H1 (cell line): ENCODE data around the gene KCTD12. TPM values are rescaled to one million over a fixed set of nuclear protein-coding genes. Genes with fewer than 3 reads are reported as not detected.

Source experiments
- CTCF ChIA-PET: fragments of 300-600 bp; sonication (Branson Sonifier 250); formaldehyde crosslinking; loops from one replicate; lab custom pipeline; 2021; ENCODE audit not compliant: partially characterized antibody; lab: Charles Lee
- POLR2A ChIA-PET: fragments of 300-600 bp; sonication (Branson Sonifier 250); formaldehyde crosslinking; loops from one replicate; lab custom pipeline; 2021; ENCODE audit warnings: inconsistent platforms; ENCODE audit not compliant: partially characterized antibody; lab: Charles Lee
- DNase-seq, 2 experiments: peaks; one replicate each; pipeline versions ENCODE4 v3.0.0 to v3.0.0-alpha.2; 2010 to 2022; ENCODE audit warnings: low spot score in 2 of 2, low read depth in 1 of 2, mixed read lengths in 1 of 2
- FAIRE-seq: peaks from 2 replicates; lab custom pipeline; 2011; peaks lifted over from hg19 to GRCh38; lab: Jason Lieb, UNC
- H2AFZ ChIP-seq: 2 replicates; pipeline ENCODE4 v1.8.1; 2012; ENCODE audit warnings: low read length, inconsistent platforms
- H2AK5ac ChIP-seq: 2 replicates; pipeline ENCODE4 v1.6.1; 2013; ENCODE audit warnings: low read depth, low read length
- H2BK120ac ChIP-seq: replicated peaks from 2 replicates; pipeline ENCODE3; 2013; ENCODE audit warnings: low read depth, low read length, inconsistent platforms
- H2BK12ac ChIP-seq: 2 replicates; pipeline ENCODE4 v1.6.1; 2013; ENCODE audit warnings: low read depth, low read length
- H2BK15ac ChIP-seq: 2 replicates; pipeline ENCODE4 v1.6.1; 2013; ENCODE audit warnings: low read length
- H2BK20ac ChIP-seq: 2 replicates; pipeline ENCODE4 v1.6.1; 2013; ENCODE audit warnings: low read length
- H2BK5ac ChIP-seq: 2 replicates; pipeline ENCODE4 v1.6.1; 2013; ENCODE audit warnings: low read depth, low read length
- H3K14ac ChIP-seq: 2 replicates; pipeline ENCODE4 v1.6.1; 2013; ENCODE audit warnings: inconsistent platforms; ENCODE audit not compliant: insufficient read length
- H3K18ac ChIP-seq: 2 replicates; pipeline ENCODE4 v1.6.1; 2013; ENCODE audit warnings: low read length; ENCODE audit errors: extremely low read depth
- H3K23ac ChIP-seq: 2 replicates; pipeline ENCODE4 v1.6.1; 2013; ENCODE audit warnings: inconsistent platforms; ENCODE audit not compliant: insufficient read length
- H3K23me2 ChIP-seq: 2 replicates; pipeline ENCODE4 v1.6.1; 2013; ENCODE audit warnings: low read depth, low read length
- H3K27ac ChIP-seq: 2 replicates; pipeline ENCODE4 v1.6.1; 2011; ENCODE audit warnings: low read depth, low read length, inconsistent platforms
- H3K27me3 ChIP-seq, 4 experiments: replicated peaks in 1 of 4; 1 replicate in 1 of 4; 2 replicates in 3 of 4; pipeline versions ENCODE4 v1.6.1 to v1.8.1; 2011 to 2013; ENCODE audit warnings: low read length in 3 of 4, mild to moderate bottlenecking in 3 of 4, inconsistent platforms in 2 of 4, mixed read lengths in 2 of 4, moderate library complexity in 1 of 4; ENCODE audit not compliant: control insufficient read depth in 3 of 4, insufficient read depth in 3 of 4; ENCODE audit errors: extremely low read depth in 1 of 4
- H3K36me3 ChIP-seq, 4 experiments: 2 replicates each; pipeline versions ENCODE4 v1.6.1 to v1.8.1; 2011 to 2013; ENCODE audit warnings: mild to moderate bottlenecking in 4 of 4, low read length in 3 of 4, moderate library complexity in 2 of 4, control low read depth in 1 of 4, inconsistent platforms in 1 of 4; ENCODE audit not compliant: insufficient read depth in 4 of 4, control insufficient read depth in 2 of 4
- H3K4ac ChIP-seq: replicated peaks from 2 replicates; pipeline ENCODE3; 2013; ENCODE audit warnings: low read length, low read depth, mixed read lengths, inconsistent platforms; ENCODE audit not compliant: insufficient read length
- H3K4me1 ChIP-seq, 4 experiments: replicated peaks in 1 of 4; 1 replicate in 1 of 4; 2 replicates in 3 of 4; pipeline versions ENCODE4 v1.6.1 to v1.8.1; 2011 to 2013; ENCODE audit warnings: low read length in 3 of 4, inconsistent platforms in 2 of 4, mixed read lengths in 1 of 4; ENCODE audit not compliant: insufficient read depth in 4 of 4, control insufficient read depth in 3 of 4
- H3K4me2 ChIP-seq, 2 experiments: 2 replicates each; pipeline versions ENCODE4 v1.6.1 to v1.8.1; 2011 to 2013; ENCODE audit warnings: low read depth in 2 of 2, low read length in 2 of 2, control low read depth in 1 of 2, inconsistent platforms in 1 of 2, mild to moderate bottlenecking in 1 of 2; ENCODE audit not compliant: insufficient read depth in 1 of 2
- H3K4me3 ChIP-seq, 4 experiments: fragments of 200-600, 300-600 bp in 1 of 4; sonication (generic), shearing (Covaris generic), sonication (Bioruptor Twin) in 1 of 4; 2 replicates each; pipeline versions ENCODE4 v1.5.1 to v1.8.1; 2011 to 2016; ENCODE audit warnings: low read length in 4 of 4, low read depth in 3 of 4, control low read depth in 2 of 4, inconsistent platforms in 2 of 4, mild to moderate bottlenecking in 2 of 4, mixed read lengths in 1 of 4, moderate library complexity in 1 of 4; ENCODE audit not compliant: insufficient read depth in 2 of 4; ENCODE audit errors: extremely low read depth in 1 of 4
- H3K56ac ChIP-seq: replicated peaks from 2 replicates; pipeline ENCODE3; 2013; ENCODE audit warnings: low read depth, mild to moderate bottlenecking, mixed read lengths, low read length, inconsistent platforms; ENCODE audit not compliant: insufficient read length
- H3K79me1 ChIP-seq: 2 replicates; pipeline ENCODE4 v1.6.1; 2013; ENCODE audit warnings: low read depth, low read length, control low read depth
- H3K79me2 ChIP-seq, 2 experiments: 2 replicates each; pipeline versions ENCODE4 v1.6.1 to v1.8.1; 2012 to 2013; ENCODE audit warnings: low read length in 2 of 2, mild to moderate bottlenecking in 2 of 2, inconsistent platforms in 1 of 2; ENCODE audit not compliant: insufficient read depth in 2 of 2, control insufficient read depth in 1 of 2
- H3K9ac ChIP-seq, 4 experiments: replicated peaks in 1 of 4; 1 replicate in 1 of 4; 2 replicates in 3 of 4; pipeline versions ENCODE4 v1.6.1 to v1.8.1; 2011 to 2013; ENCODE audit warnings: low read depth in 3 of 4, low read length in 3 of 4, control low read depth in 2 of 4, mild to moderate bottlenecking in 2 of 4, moderate library complexity in 2 of 4, inconsistent platforms in 1 of 4; ENCODE audit errors: extremely low read depth in 1 of 4
- H3K9me3 ChIP-seq, 2 experiments: 2 replicates each; pipeline versions ENCODE4 v1.6.1 to v1.8.1; 2012 to 2013; ENCODE audit warnings: mild to moderate bottlenecking in 2 of 2, moderate library complexity in 2 of 2, control low read depth in 1 of 2, inconsistent platforms in 1 of 2, low read depth in 1 of 2, low read length in 1 of 2, mixed read lengths in 1 of 2; ENCODE audit not compliant: insufficient read depth in 2 of 2
- H4K20me1 ChIP-seq, 2 experiments: replicated peaks in 1 of 2; 2 replicates each; pipeline versions ENCODE3 to v1.8.1; 2011 to 2013; ENCODE audit warnings: inconsistent platforms in 2 of 2, low read length in 2 of 2, mild to moderate bottlenecking in 1 of 2; ENCODE audit not compliant: insufficient read depth in 2 of 2, control insufficient read depth in 1 of 2
- H4K5ac ChIP-seq: 2 replicates; pipeline ENCODE4 v1.6.1; 2013; ENCODE audit warnings: low read length, low read depth, mixed read lengths, inconsistent platforms; ENCODE audit not compliant: insufficient read length
- H4K8ac ChIP-seq: 2 replicates; pipeline ENCODE4 v1.8.0; 2013; ENCODE audit warnings: mild to moderate bottlenecking, moderate library complexity, low read length, inconsistent platforms; ENCODE audit not compliant: insufficient read depth; ENCODE audit errors: extremely low read depth
- H4K91ac ChIP-seq: replicated peaks from 2 replicates; pipeline ENCODE3; 2013; ENCODE audit warnings: low read length, mixed read lengths, inconsistent platforms; ENCODE audit not compliant: insufficient read length
- BACH1 ChIP-seq: IDR thresholded peaks from 2 replicates; pipeline ENCODE4 v1.6.1; 2012; ENCODE audit warnings: low read length, improper control_type of control experiment
- E2F6 ChIP-seq: IDR thresholded peaks from 2 replicates; pipeline ENCODE4 v1.6.1; 2012; ENCODE audit warnings: inconsistent platforms
- FOSL1 ChIP-seq: IDR thresholded peaks from 2 replicates; pipeline ENCODE4 v1.6.1; 2011; ENCODE audit warnings: mild to moderate bottlenecking, low read depth, low read length, moderate library complexity; ENCODE audit not compliant: insufficient read depth
- POLR2A ChIP-seq, 2 experiments: IDR thresholded peaks; 1 replicate in 1 of 2; 2 replicates in 1 of 2; pipeline ENCODE4 v1.6.1; 2011; ENCODE audit warnings: low read depth in 2 of 2, low read length in 2 of 2, mild to moderate bottlenecking in 2 of 2; ENCODE audit errors: control extremely low read depth in 1 of 2
- SAP30 ChIP-seq: fragments of 300-600 bp; sonication (generic); IDR thresholded peaks from 2 replicates; pipeline ENCODE4 v1.7.1; 2012; ENCODE audit warnings: low read length, moderate library complexity, mild to moderate bottlenecking, inconsistent platforms; ENCODE audit not compliant: insufficient read depth, insufficient replicate concordance
- SIX5 ChIP-seq: IDR thresholded peaks from 2 replicates; pipeline ENCODE4 v1.6.1; 2011; ENCODE audit warnings: mild to moderate bottlenecking, low read depth, low read length
- SRF ChIP-seq: IDR thresholded peaks from 2 replicates; pipeline ENCODE4 v1.6.1; 2011; ENCODE audit warnings: mild to moderate bottlenecking, low read depth, low read length, moderate library complexity
- TBP ChIP-seq: IDR thresholded peaks from 2 replicates; pipeline ENCODE4 v1.6.1; 2011; ENCODE audit warnings: low read depth, low read length, improper control_type of control experiment
- WGBS, 2 experiments: shearing (Covaris generic) in 1 of 2; methylation state at CpG; one replicate each; pipeline versions ENCODE4 v1.1.6 to v1.1.7; 2013 to 2015; ENCODE audit warnings: low lambda C conversion rate in 2 of 2, mixed read lengths in 2 of 2, inconsistent platforms in 1 of 2, low coverage in 1 of 2, missing lambda C conversion rate in 1 of 2; ENCODE audit not compliant: insufficient replicate concordance in 2 of 2, insufficient coverage in 1 of 2, insufficient read length in 1 of 2; ENCODE audit errors: extremely low coverage in 1 of 2, missing lambda C conversion rate in 1 of 2; 5-methylcytosine and 5-hydroxymethylcytosine counted together
- polyA plus RNA-seq, 7 experiments: library from polyadenylated mRNA; depleted of rRNA in 3 of 7; stranded (reverse) in 5 of 7; unstranded in 2 of 7; fragments of >200 nt in 5 of 7; fragments of 200-250 nt in 2 of 7; gene quantifications; 1 replicate in 5 of 7; 2 replicates in 1 of 7; 4 replicates in 1 of 7; pipeline versions ENCODE4 v1.2.1 to v1.2.3, GENCODE V29; 2011 to 2013; ENCODE audit warnings: missing spikeins in 2 of 7, mixed read lengths in 2 of 7
- total RNA-seq: library from RNA; stranded (reverse); fragmentation: NEBNext Ultra II Directional; extraction: Animal tissue kit (Norgen Biotek cat#: 25700); gene quantifications from 2 replicates; pipeline ENCODE4 v1.2.1, GENCODE V29; 2021
- TF ChIP-seq, protein P1 (sequence below): IDR thresholded peaks from 2 replicates; pipeline ENCODE4 v1.6.1; 2011; ENCODE audit warnings: low read depth, mild to moderate bottlenecking, low read length; ENCODE audit not compliant: insufficient read depth
- TF ChIP-seq, protein P2 (sequence below), 3 experiments: IDR thresholded peaks; 1 replicate in 2 of 3; 2 replicates in 1 of 3; pipeline versions ENCODE4 v1.5.1 to v1.6.1; 2011; ENCODE audit warnings: low read length in 3 of 3, mild to moderate bottlenecking in 3 of 3, inconsistent platforms in 2 of 3, low read depth in 1 of 3, moderate library complexity in 1 of 3; ENCODE audit not compliant: insufficient read depth in 1 of 3; ENCODE audit errors: control extremely low read depth in 1 of 3

KCTD12 gene
- total and polyA plus RNA-seq, 2 of the 8 experiments (the other 6 are each of a cell fraction or from before 2014, with no cell fraction given) = 2.5 to 9.6 TPM

GRCh38 chr13:76884907-76885202, 1.4 kb downstream of the KCTD12 start:
- Histone ChIP-seq H3K56ac (no peak overlapping the region), H3K36me3 (no peaks in the 10 kb centered on the region), H3K27ac (no peak overlapping the region), H3K79me2 (no peaks in the 10 kb centered on the region), H3K23me2 (peaks cover 19% of the 10 kb centered on the region; the same call in 1 of the 2 replicates), H3K4me3 (peak overlapping the region; percentile 67 to 74 (median 70)), H4K8ac (no peak overlapping the region), H4K91ac (no peak overlapping the region), H4K5ac (no peak overlapping the region), H3K4me1 (peaks cover 0 to 5% (median 4%) of the 10 kb centered on the region in 4 experiments), H3K79me1 (no peaks in the 10 kb centered on the region), H2BK20ac (0 out of 2 replicates have a peak overlapping the region, but pooled peaks have one; percentile 7), H3K14ac (no peak overlapping the region), H4K20me1 (no peaks in the 10 kb centered on the region), H3K27me3 (peaks cover 10 to 43% (median 38%) of the 10 kb centered on the region in 4 experiments), H2BK5ac (no peak overlapping the region), H3K23ac (no peak overlapping the region), H3K4ac (no peak overlapping the region), H3K4me2 (peak overlapping the region; percentile 59 to 96), H2AK5ac (no peak overlapping the region), H2BK12ac (0 out of 2 replicates have a peak overlapping the region, but pooled peaks have one; percentile 40), H2AFZ (peak overlapping the region; percentile 95), H3K18ac (peak overlapping the region; percentile 9; the same call in 1 of the 2 replicates), H2BK15ac (no peak overlapping the region), H2BK120ac (no peak overlapping the region), H3K9me3 (no peaks in the 10 kb centered on the region), H3K9ac (no peak overlapping the region)
- DNase-seq (no peak), FAIRE-seq (no peak)
- POLR2A ChIA-PET = interaction anchor here (1.2 kb wide), 1 partner anchor 14 kb away, joined by 4 read pairs; no protein-coding TSS in a partner anchor
- 30% methylated on average over 9 of the region's 9 CpGs; no CpG with 5 or more reads in 1 of the 2 experiments for WGBS, 2 experiments
- CTCF ChIA-PET = interaction anchor here (0.6 to 3.8 kb wide), 28 partner anchors 8 to 1008 kb away, joined by 3 to 21 read pairs (median 4); no protein-coding TSS in a partner anchor
- TF ChIP-seq SAP30 = no peak
- TF ChIP-seq, protein P1, sequence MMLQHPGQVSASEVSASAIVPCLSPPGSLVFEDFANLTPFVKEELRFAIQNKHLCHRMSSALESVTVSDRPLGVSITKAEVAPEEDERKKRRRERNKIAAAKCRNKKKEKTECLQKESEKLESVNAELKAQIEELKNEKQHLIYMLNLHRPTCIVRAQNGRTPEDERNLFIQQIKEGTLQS = no peak
- TF ChIP-seq, protein P2, sequence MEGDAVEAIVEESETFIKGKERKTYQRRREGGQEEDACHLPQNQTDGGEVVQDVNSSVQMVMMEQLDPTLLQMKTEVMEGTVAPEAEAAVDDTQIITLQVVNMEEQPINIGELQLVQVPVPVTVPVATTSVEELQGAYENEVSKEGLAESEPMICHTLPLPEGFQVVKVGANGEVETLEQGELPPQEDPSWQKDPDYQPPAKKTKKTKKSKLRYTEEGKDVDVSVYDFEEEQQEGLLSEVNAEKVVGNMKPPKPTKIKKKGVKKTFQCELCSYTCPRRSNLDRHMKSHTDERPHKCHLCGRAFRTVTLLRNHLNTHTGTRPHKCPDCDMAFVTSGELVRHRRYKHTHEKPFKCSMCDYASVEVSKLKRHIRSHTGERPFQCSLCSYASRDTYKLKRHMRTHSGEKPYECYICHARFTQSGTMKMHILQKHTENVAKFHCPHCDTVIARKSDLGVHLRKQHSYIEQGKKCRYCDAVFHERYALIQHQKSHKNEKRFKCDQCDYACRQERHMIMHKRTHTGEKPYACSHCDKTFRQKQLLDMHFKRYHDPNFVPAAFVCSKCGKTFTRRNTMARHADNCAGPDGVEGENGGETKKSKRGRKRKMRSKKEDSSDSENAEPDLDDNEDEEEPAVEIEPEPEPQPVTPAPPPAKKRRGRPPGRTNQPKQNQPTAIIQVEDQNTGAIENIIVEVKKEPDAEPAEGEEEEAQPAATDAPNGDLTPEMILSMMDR (IDR thresholded peaks at IDR 0.05; ENCODE audit: control extremely low read depth in 1 of 3, insufficient read depth in 1 of 3, low read depth in 1 of 3, low read length in 3 of 3) = no peak
- no peak for TF ChIP-seq SIX5
- no peak for TF ChIP-seq BACH1
- no peak for TF ChIP-seq SRF
- no peak for TF ChIP-seq FOSL1
- no peak for TF ChIP-seq E2F6
- TF ChIP-seq TBP = no peak
- no peak for TF ChIP-seq POLR2A (IDR thresholded peaks at IDR 0.05; ENCODE audit: control extremely low read depth in 1 of 2, low read depth in 2 of 2, low read length in 2 of 2)
